ENCODE measurements around the gene GLG1. TPM values are rescaled to one million over a fixed set of nuclear protein-coding genes. Genes with fewer than 3 reads are reported as not detected.

The GLG1 gene
- total RNA-seq, 3 donors from 2014 or later: 116 to 197 (median 123) TPM

GRCh38 chr16:74568961-74569631 is 37.8 kb downstream of the GLG1 start:
- Histone ChIP-seq H3K4me1 (no peaks in the 10 kb centered on the region), H3K4me3 (no peak overlapping the region), H3K27me3 (no peaks in the 10 kb centered on the region), H3K27ac (no peak overlapping the region), H3K36me3 (no peaks in the 10 kb centered on the region), H3K9me3 (no peaks in the 10 kb centered on the region)
- no peak for TF ChIP-seq POLR2A (IDR thresholded peaks at IDR 0.05)
- TF ChIP-seq CTCF (IDR thresholded peaks at IDR 0.05): no peak
- no peak for TF ChIP-seq POLR2AphosphoS5 (IDR thresholded peaks at IDR 0.05)
- intact Hi-C loops (cut with DNase I; ENCODE audit: low total_unique reads): no loop called here
- no peak for DNase-seq (ENCODE audit: low spot score in 2 of 2)

- Histone ChIP-seq H3K27me3 (no peaks in the 10 kb centered on the region), H3K4me1 (no peaks in the 10 kb centered on the region), H3K27ac (no peak overlapping the region), H3K4me3 (no peak overlapping the region), H3K36me3 (no peaks in the 10 kb centered on the region), H3K9me3 (no peaks in the 10 kb centered on the region)
- TF ChIP-seq CTCF (IDR thresholded peaks at IDR 0.05) (no peak), POLR2AphosphoS5 (IDR thresholded peaks at IDR 0.05) (no peak), POLR2A (IDR thresholded peaks at IDR 0.05) (no peak)
- no peak for DNase-seq (ENCODE audit: low spot score in 2 of 2)
- intact Hi-C loops (cut with DNase I; ENCODE audit: low total_unique reads): no loop called here
Observed at GRCh38 chr16:74567901-74568300, 39.0 kb downstream of the GLG1 start.

- Histone ChIP-seq H3K27me3 (no peaks in the 10 kb centered on the region), H3K36me3 (no peaks in the 10 kb centered on the region), H3K27ac (no peak overlapping the region), H3K4me1 (no peaks in the 10 kb centered on the region), H3K4me3 (no peak overlapping the region), H3K9me3 (no peaks in the 10 kb centered on the region)
- DNase-seq (ENCODE audit: low spot score in 2 of 2): no peak
- intact Hi-C loops (cut with DNase I; ENCODE audit: low total_unique reads): no loop called here
- TF ChIP-seq CTCF (IDR thresholded peaks at IDR 0.05): no peak
- no peak for TF ChIP-seq POLR2A (IDR thresholded peaks at IDR 0.05)
- TF ChIP-seq POLR2AphosphoS5 (IDR thresholded peaks at IDR 0.05): no peak
Observed at GRCh38 chr16:74565378-74565777, 41.5 kb downstream of the GLG1 start.

GRCh38 chr16:74564451-74564984 is 42.4 kb downstream of the GLG1 start:
- no peaks in the 10 kb centered on the region for H3K4me1 ChIP-seq
- DNase-seq (ENCODE audit: low spot score in 2 of 2): no peak

More at GRCh38 chr16:74564451-74564984, 42.4 kb downstream of the GLG1 start:
- TF ChIP-seq POLR2AphosphoS5 (IDR thresholded peaks at IDR 0.05): no peak
- TF ChIP-seq CTCF (IDR thresholded peaks at IDR 0.05): no peak
- TF ChIP-seq POLR2A (IDR thresholded peaks at IDR 0.05): no peak
- Histone ChIP-seq H3K4me3 (no peak overlapping the region), H3K27me3 (no peaks in the 10 kb centered on the region), H3K36me3 (no peaks in the 10 kb centered on the region), H3K9me3 (no peaks in the 10 kb centered on the region), H3K27ac (no peak overlapping the region)
- intact Hi-C loops (cut with DNase I; ENCODE audit: low total_unique reads): no loop called here

Data from breast epithelium (tissue), 4 donors.